ENCODE data around the gene DPP10.

GRCh38 chr2:114968748-114969400 is 526.4 kb downstream of the DPP10 start:
- TF ChIP-seq CTCF (IDR thresholded peaks at IDR 0.05) (no peak), EP300 (IDR thresholded peaks at IDR 0.05) (no peak)
